SK-N-SH (cell line): ENCODE results near the gene CPSF6. TPM values are rescaled to one million over a fixed set of nuclear protein-coding genes. Genes with fewer than 3 reads are reported as not detected.
"Not testable (repeated sequence)": the region's sequence is repeated elsewhere in the genome, so short reads cannot be mapped to it uniquely, and the experiment has no call there.

Experiments used
- CTCF ChIA-PET: fragments of 300-600, 350-600 bp; formaldehyde crosslinking; extraction: SDS; loops from one replicate; lab custom pipeline; 2021; lab: Yijun Ruan, JAX
- POLR2A ChIA-PET: fragments of 350-600 bp; sonication (Branson Sonifier 250); formaldehyde crosslinking; extraction: SDS; loops from one replicate; lab custom pipeline; 2020; ENCODE audit warnings: antibody characterized with exemption, inconsistent platforms; lab: Yijun Ruan, JAX
- DNase-seq: peaks from one replicate; pipeline ENCODE4 v3.0.0; 2012
- H2AFZ ChIP-seq: fragments of 200-600 bp; sonication (generic); 2 replicates; pipeline ENCODE4 v1.8.1; 2016; ENCODE audit warnings: antibody characterized with exemption, mild to moderate bottlenecking, low read depth
- H3F3A ChIP-seq: fragments of 200-600 bp; sonication (generic); replicated peaks from 2 replicates; pipeline ENCODE3; 2016; ENCODE audit warnings: antibody characterized with exemption, mild to moderate bottlenecking; ENCODE audit not compliant: insufficient read depth
- H3K27ac ChIP-seq, 2 experiments: fragments of 200-500 bp in 1 of 2; fragments of 200-600 bp in 1 of 2; sonication (Bioruptor generic) in 1 of 2; sonication (generic), shearing (Covaris generic) in 1 of 2; 2 replicates each; pipeline versions ENCODE4 v1.5.1 to v1.6.1; 2014 to 2016; ENCODE audit warnings: low read depth in 2 of 2, inconsistent platforms in 1 of 2, low read length in 1 of 2, mild to moderate bottlenecking in 1 of 2, mixed read lengths in 1 of 2
- H3K27me3 ChIP-seq: fragments of 200-600 bp; sonication (generic), shearing (Covaris generic); 2 replicates; pipeline ENCODE4 v1.6.1; 2016; ENCODE audit warnings: mixed run types; ENCODE audit not compliant: insufficient read depth
- H3K36me3 ChIP-seq, 2 experiments: fragments of 200-500 bp in 1 of 2; fragments of 200-600 bp in 1 of 2; sonication (Bioruptor generic) in 1 of 2; sonication (generic) in 1 of 2; replicated peaks in 1 of 2; 2 replicates each; pipeline versions ENCODE3 to v1.5.1; 2014 to 2016; ENCODE audit warnings: low read length in 1 of 2, mild to moderate bottlenecking in 1 of 2; ENCODE audit not compliant: insufficient read depth in 2 of 2, control insufficient read depth in 1 of 2
- H3K4me1 ChIP-seq, 2 experiments: fragments of 200-500 bp in 1 of 2; fragments of 200-600 bp in 1 of 2; sonication (Bioruptor generic) in 1 of 2; sonication (generic), shearing (Covaris generic) in 1 of 2; 2 replicates each; pipeline versions ENCODE4 v1.5.1 to v1.6.1; 2014 to 2016; ENCODE audit warnings: low read depth in 1 of 2, low read length in 1 of 2, mixed run types in 1 of 2; ENCODE audit not compliant: insufficient read depth in 2 of 2, control insufficient read depth in 1 of 2
- H3K4me2 ChIP-seq: fragments of 200-600 bp; sonication (generic), shearing (Covaris generic); 2 replicates; pipeline ENCODE4 v1.6.1; 2017; ENCODE audit warnings: mixed run types
- H3K4me3 ChIP-seq, 2 experiments: fragments of 200-500 bp in 1 of 2; fragments of 200-600 bp in 1 of 2; sonication (Bioruptor generic) in 1 of 2; sonication (generic), shearing (Covaris generic) in 1 of 2; 2 replicates each; pipeline versions ENCODE4 v1.5.1 to v1.8.1; 2014 to 2016; ENCODE audit warnings: low read depth in 2 of 2, inconsistent platforms in 1 of 2, low read length in 1 of 2, mild to moderate bottlenecking in 1 of 2, mixed read lengths in 1 of 2, moderate library complexity in 1 of 2
- H3K79me2 ChIP-seq: fragments of 200-600 bp; sonication (generic); 2 replicates; pipeline ENCODE4 v1.8.1; 2017; ENCODE audit warnings: mild to moderate bottlenecking; ENCODE audit not compliant: insufficient read depth
- H3K9ac ChIP-seq: fragments of 200-600 bp; sonication (generic); 2 replicates; pipeline ENCODE4 v1.6.1; 2017; ENCODE audit warnings: mixed run types
- H3K9me2 ChIP-seq: fragments of 200-600 bp; sonication (generic); 2 replicates; pipeline ENCODE4 v1.6.1; 2017; ENCODE audit warnings: mixed run types
- H3K9me3 ChIP-seq: fragments of 200-600 bp; sonication (generic); 2 replicates; pipeline ENCODE4 v1.6.1; 2017; ENCODE audit warnings: mixed run types, mild to moderate bottlenecking, moderate library complexity
- H4K20me1 ChIP-seq: fragments of 200-600 bp; sonication (generic); 2 replicates; pipeline ENCODE4 v1.6.1; 2017; ENCODE audit warnings: mild to moderate bottlenecking, mixed run types; ENCODE audit not compliant: insufficient read depth
- CHD2 ChIP-seq: fragments of 150-350 bp; IDR thresholded peaks from 2 replicates; pipeline ENCODE4 v1.6.1; 2018; ENCODE audit warnings: low read length; ENCODE audit not compliant: partially characterized antibody
- EZH2phosphoT487 ChIP-seq: fragments of 200-600 bp; sonication (generic); IDR thresholded peaks from 2 replicates; pipeline ENCODE4 v1.6.1; 2017; ENCODE audit warnings: low read depth, mixed run types, mild to moderate bottlenecking, antibody characterized with exemption, moderate library complexity, borderline replicate concordance
- FOSL2 ChIP-seq: IDR thresholded peaks from 2 replicates; pipeline ENCODE4 v1.4.0; 2012; ENCODE audit warnings: low read depth, mild to moderate bottlenecking, moderate library complexity, borderline replicate concordance
- FOXJ3 ChIP-seq: sonication (generic); formaldehyde crosslinking; IDR thresholded peaks from 2 replicates; pipeline ENCODE4 v1.5.1; 2020; ENCODE audit warnings: mild to moderate bottlenecking, missing genetic modification reagents
- FOXM1 ChIP-seq: IDR thresholded peaks from 2 replicates; pipeline ENCODE4 v1.4.0; 2012; ENCODE audit warnings: low read depth, mild to moderate bottlenecking
- JUND ChIP-seq: IDR thresholded peaks from 2 replicates; pipeline ENCODE4 v1.4.0; 2012
- MXI1 ChIP-seq: IDR thresholded peaks from 2 replicates; pipeline ENCODE4 v1.6.1; 2012; ENCODE audit warnings: mild to moderate bottlenecking, low read depth, low read length, improper control_type of control experiment
- RFX5 ChIP-seq: IDR thresholded peaks from 2 replicates; pipeline ENCODE4 v1.6.1; 2012; ENCODE audit warnings: mild to moderate bottlenecking, improper control_type of control experiment, low read length
- TEAD4 ChIP-seq: IDR thresholded peaks from 2 replicates; pipeline ENCODE4 v1.4.0; 2012; ENCODE audit warnings: mild to moderate bottlenecking, borderline replicate concordance; ENCODE audit not compliant: insufficient read depth
- WGBS: methylation state at CpG from one replicate; pipeline ENCODE4 v1.1.6; 2017; ENCODE audit warnings: low lambda C conversion rate; 5-methylcytosine and 5-hydroxymethylcytosine counted together
- polyA plus RNA-seq, 3 experiments: library from polyadenylated mRNA; depleted of rRNA; stranded (reverse); fragments of >200 nt; gene quantifications; 2 replicates each; pipeline ENCODE4 v1.2.3, GENCODE V29; 2012
- TF ChIP-seq, protein P1 (sequence below): IDR thresholded peaks from 2 replicates; pipeline ENCODE4 v1.4.0; 2012; ENCODE audit warnings: low read depth, borderline replicate concordance
- TF ChIP-seq, protein P2 (sequence below): IDR thresholded peaks from 2 replicates; pipeline ENCODE4; 2012
- TF ChIP-seq, protein P3 (sequence below): IDR thresholded peaks from 2 replicates; pipeline ENCODE4 v1.4.0; 2012; ENCODE audit warnings: low read depth
- TF ChIP-seq, protein P4 (sequence below): fragments of 150-350 bp; IDR thresholded peaks from 2 replicates; pipeline ENCODE4 v1.6.1; 2017; ENCODE audit warnings: antibody characterized with exemption, low read length, low read depth, borderline replicate concordance
- TF ChIP-seq, protein P5 (sequence below): IDR thresholded peaks from 2 replicates; pipeline ENCODE4 v1.6.1; 2012; ENCODE audit warnings: mild to moderate bottlenecking, low read depth, low read length, moderate library complexity
- TF ChIP-seq, protein P6 (sequence below): fragments of 150-350 bp; IDR thresholded peaks from 2 replicates; pipeline ENCODE4 v1.6.1; 2016; ENCODE audit warnings: mild to moderate bottlenecking, low read depth, low read length
- TF ChIP-seq, protein P7 (sequence below): fragments of 200-600 bp; sonication (generic); IDR thresholded peaks from 2 replicates; pipeline ENCODE4 v1.6.1; 2017; ENCODE audit warnings: antibody characterized with exemption, mild to moderate bottlenecking, moderate library complexity

Gene CPSF6
- polyA plus RNA-seq, 1 of the 3 experiments (the other 2 are of a cell fraction) = 84.1 TPM

DNA sequence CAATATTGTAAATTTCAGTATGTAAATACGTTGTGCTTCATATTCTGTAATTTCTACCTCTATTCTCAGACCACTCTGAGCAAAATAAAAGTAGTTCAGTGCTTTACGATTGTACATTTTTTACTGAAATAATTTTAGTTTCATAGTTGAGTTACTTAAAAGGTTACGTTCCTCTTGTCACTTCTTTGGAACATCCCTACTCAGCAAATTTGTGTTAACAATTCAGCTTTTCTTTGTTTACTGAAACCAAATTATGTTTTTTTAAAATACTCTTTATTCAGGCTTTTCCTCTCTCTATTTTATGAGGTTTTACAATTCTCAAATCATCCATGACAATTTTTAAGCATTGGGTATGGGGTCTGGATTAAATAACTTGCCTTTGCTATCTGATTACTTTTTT is 25.8 kb downstream of the CPSF6 start:
- Histone ChIP-seq H3F3A (peaks cover 19% of the 10 kb centered on the region), H3K4me1 (peaks cover 0 to 11% of the 10 kb centered on the region in 2 experiments; a peak in 3 of 4 replicates), H3K9me3 (no peaks in the 10 kb centered on the region), H3K9ac (no peak overlapping the region), H3K36me3 (peaks cover 89 to 95% of the 10 kb centered on the region in 2 experiments), H2AFZ (no peak overlapping the region), H4K20me1 (no peaks in the 10 kb centered on the region), H3K4me3 (no peak overlapping the region), H3K79me2 (peaks cover 32% of the 10 kb centered on the region; the same call in 1 of the 2 replicates), H3K27ac (no peak overlapping the region), H3K4me2 (no peak overlapping the region), H3K27me3 (no peaks in the 10 kb centered on the region), H3K9me2 (no peaks in the 10 kb centered on the region)
- WGBS = 94% methylated on average over 3 of the region's 3 CpGs
- no peak for TF ChIP-seq JUND
- no peak for TF ChIP-seq RFX5
- TF ChIP-seq, protein P1, sequence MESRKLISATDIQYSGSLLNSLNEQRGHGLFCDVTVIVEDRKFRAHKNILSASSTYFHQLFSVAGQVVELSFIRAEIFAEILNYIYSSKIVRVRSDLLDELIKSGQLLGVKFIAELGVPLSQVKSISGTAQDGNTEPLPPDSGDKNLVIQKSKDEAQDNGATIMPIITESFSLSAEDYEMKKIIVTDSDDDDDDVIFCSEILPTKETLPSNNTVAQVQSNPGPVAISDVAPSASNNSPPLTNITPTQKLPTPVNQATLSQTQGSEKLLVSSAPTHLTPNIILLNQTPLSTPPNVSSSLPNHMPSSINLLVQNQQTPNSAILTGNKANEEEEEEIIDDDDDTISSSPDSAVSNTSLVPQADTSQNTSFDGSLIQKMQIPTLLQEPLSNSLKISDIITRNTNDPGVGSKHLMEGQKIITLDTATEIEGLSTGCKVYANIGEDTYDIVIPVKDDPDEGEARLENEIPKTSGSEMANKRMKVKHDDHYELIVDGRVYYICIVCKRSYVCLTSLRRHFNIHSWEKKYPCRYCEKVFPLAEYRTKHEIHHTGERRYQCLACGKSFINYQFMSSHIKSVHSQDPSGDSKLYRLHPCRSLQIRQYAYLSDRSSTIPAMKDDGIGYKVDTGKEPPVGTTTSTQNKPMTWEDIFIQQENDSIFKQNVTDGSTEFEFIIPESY = no peak
- TF ChIP-seq, protein P2, sequence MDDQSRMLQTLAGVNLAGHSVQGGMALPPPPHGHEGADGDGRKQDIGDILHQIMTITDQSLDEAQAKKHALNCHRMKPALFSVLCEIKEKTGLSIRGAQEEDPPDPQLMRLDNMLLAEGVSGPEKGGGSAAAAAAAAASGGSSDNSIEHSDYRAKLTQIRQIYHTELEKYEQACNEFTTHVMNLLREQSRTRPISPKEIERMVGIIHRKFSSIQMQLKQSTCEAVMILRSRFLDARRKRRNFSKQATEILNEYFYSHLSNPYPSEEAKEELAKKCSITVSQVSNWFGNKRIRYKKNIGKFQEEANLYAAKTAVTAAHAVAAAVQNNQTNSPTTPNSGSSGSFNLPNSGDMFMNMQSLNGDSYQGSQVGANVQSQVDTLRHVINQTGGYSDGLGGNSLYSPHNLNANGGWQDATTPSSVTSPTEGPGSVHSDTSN = no peak
- no peak for TF ChIP-seq FOXJ3 (CRISPR knock-in tag)
- TF ChIP-seq, protein P3, sequence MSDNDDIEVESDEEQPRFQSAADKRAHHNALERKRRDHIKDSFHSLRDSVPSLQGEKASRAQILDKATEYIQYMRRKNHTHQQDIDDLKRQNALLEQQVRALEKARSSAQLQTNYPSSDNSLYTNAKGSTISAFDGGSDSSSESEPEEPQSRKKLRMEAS = no peak
- TF ChIP-seq, protein P4, sequence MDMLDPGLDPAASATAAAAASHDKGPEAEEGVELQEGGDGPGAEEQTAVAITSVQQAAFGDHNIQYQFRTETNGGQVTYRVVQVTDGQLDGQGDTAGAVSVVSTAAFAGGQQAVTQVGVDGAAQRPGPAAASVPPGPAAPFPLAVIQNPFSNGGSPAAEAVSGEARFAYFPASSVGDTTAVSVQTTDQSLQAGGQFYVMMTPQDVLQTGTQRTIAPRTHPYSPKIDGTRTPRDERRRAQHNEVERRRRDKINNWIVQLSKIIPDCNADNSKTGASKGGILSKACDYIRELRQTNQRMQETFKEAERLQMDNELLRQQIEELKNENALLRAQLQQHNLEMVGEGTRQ = no peak
- no peak for TF ChIP-seq TEAD4
- TF ChIP-seq EZH2phosphoT487 = no peak
- no peak for TF ChIP-seq CHD2
- TF ChIP-seq, protein P5, sequence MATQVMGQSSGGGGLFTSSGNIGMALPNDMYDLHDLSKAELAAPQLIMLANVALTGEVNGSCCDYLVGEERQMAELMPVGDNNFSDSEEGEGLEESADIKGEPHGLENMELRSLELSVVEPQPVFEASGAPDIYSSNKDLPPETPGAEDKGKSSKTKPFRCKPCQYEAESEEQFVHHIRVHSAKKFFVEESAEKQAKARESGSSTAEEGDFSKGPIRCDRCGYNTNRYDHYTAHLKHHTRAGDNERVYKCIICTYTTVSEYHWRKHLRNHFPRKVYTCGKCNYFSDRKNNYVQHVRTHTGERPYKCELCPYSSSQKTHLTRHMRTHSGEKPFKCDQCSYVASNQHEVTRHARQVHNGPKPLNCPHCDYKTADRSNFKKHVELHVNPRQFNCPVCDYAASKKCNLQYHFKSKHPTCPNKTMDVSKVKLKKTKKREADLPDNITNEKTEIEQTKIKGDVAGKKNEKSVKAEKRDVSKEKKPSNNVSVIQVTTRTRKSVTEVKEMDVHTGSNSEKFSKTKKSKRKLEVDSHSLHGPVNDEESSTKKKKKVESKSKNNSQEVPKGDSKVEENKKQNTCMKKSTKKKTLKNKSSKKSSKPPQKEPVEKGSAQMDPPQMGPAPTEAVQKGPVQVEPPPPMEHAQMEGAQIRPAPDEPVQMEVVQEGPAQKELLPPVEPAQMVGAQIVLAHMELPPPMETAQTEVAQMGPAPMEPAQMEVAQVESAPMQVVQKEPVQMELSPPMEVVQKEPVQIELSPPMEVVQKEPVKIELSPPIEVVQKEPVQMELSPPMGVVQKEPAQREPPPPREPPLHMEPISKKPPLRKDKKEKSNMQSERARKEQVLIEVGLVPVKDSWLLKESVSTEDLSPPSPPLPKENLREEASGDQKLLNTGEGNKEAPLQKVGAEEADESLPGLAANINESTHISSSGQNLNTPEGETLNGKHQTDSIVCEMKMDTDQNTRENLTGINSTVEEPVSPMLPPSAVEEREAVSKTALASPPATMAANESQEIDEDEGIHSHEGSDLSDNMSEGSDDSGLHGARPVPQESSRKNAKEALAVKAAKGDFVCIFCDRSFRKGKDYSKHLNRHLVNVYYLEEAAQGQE = no peak
- no peak for TF ChIP-seq FOSL2
- no peak for TF ChIP-seq MXI1
- TF ChIP-seq, protein P6, sequence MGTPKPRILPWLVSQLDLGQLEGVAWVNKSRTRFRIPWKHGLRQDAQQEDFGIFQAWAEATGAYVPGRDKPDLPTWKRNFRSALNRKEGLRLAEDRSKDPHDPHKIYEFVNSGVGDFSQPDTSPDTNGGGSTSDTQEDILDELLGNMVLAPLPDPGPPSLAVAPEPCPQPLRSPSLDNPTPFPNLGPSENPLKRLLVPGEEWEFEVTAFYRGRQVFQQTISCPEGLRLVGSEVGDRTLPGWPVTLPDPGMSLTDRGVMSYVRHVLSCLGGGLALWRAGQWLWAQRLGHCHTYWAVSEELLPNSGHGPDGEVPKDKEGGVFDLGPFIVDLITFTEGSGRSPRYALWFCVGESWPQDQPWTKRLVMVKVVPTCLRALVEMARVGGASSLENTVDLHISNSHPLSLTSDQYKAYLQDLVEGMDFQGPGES = no peak
- TF ChIP-seq, protein P7, sequence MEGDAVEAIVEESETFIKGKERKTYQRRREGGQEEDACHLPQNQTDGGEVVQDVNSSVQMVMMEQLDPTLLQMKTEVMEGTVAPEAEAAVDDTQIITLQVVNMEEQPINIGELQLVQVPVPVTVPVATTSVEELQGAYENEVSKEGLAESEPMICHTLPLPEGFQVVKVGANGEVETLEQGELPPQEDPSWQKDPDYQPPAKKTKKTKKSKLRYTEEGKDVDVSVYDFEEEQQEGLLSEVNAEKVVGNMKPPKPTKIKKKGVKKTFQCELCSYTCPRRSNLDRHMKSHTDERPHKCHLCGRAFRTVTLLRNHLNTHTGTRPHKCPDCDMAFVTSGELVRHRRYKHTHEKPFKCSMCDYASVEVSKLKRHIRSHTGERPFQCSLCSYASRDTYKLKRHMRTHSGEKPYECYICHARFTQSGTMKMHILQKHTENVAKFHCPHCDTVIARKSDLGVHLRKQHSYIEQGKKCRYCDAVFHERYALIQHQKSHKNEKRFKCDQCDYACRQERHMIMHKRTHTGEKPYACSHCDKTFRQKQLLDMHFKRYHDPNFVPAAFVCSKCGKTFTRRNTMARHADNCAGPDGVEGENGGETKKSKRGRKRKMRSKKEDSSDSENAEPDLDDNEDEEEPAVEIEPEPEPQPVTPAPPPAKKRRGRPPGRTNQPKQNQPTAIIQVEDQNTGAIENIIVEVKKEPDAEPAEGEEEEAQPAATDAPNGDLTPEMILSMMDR = no peak
- TF ChIP-seq FOXM1 = no peak
- no peak for DNase-seq
- CTCF ChIA-PET = interaction anchor here (1.0 to 1.8 kb wide), 5 partner anchors 11 to 111 kb away, joined by 3 to 8 read pairs (median 4); no protein-coding TSS in a partner anchor
- POLR2A ChIA-PET = no interaction called here

DNA sequence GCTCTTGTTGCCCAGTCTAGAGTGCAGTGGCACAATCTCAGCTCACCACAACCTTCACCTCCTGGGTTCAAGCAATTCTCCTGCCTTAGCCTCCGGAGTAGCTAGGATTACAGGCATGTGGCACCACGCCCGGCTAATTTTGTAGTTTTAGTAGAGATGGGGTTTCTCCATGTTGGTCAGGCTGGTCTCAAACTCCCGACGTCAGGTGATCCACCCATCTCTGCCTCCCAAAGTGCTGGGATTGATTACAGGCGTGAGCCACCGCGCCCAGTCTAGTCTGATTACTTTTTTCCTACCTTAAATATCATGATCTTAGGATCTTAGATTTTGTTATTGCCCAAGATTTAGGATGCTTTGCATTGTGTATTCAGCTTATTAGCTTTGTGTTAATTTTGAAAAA is 26.3 kb downstream of the CPSF6 start:
- Histone ChIP-seq H3K4me1 (peaks cover 0 to 11% of the 10 kb centered on the region in 2 experiments; a peak in 3 of 4 replicates), H3F3A (peaks cover 22% of the 10 kb centered on the region), H3K36me3 (peaks cover 89 to 95% of the 10 kb centered on the region in 2 experiments), H3K27ac (peak overlapping the region in 1 of 2 experiments; percentile 49; a peak in 2 of 4 replicates), H3K79me2 (peaks cover 29% of the 10 kb centered on the region; the same call in 1 of the 2 replicates)
- H3K9me2 ChIP-seq, H3K4me2 ChIP-seq, H3K27me3 ChIP-seq, H3K4me3 ChIP-seq, H4K20me1 ChIP-seq, POLR2A ChIA-PET, H2AFZ ChIP-seq, DNase-seq, H3K9me3 ChIP-seq, H3K9ac ChIP-seq: not testable (repeated sequence)
- 88% methylated on average over 8 of the region's 8 CpGs for WGBS
- CTCF ChIA-PET = interaction anchor here (0.6 to 1.6 kb wide), 3 partner anchors 11 to 111 kb away, joined by 3 to 4 read pairs (median 4); no protein-coding TSS in a partner anchor
